ENCODE data around the gene MAP6. TPM values are rescaled to one million over a fixed set of nuclear protein-coding genes. Genes with fewer than 3 reads are reported as not detected.

Gene MAP6
- total RNA-seq, 1 experiment from 2014 or later: not detected

- ChIA-PET CTCF (interaction anchor here (0.6 kb wide), 1 partner anchor 87 kb away, joined by 3 read pairs; no protein-coding TSS in a partner anchor), POLR2A (ENCODE audit: unreplicated experiment) (interaction anchor here (0.6 kb wide), 1 partner anchor 145 kb away, joined by 5 read pairs; no protein-coding TSS in a partner anchor)
- no peak for DNase-seq
- Histone ChIP-seq H3K4me2 (no peak overlapping the region), H4K20me1 (ENCODE audit: insufficient read depth) (no peaks in the 10 kb centered on the region), H3K79me2 (ENCODE audit: low read depth) (no peaks in the 10 kb centered on the region), H3K4me1 (replicated peaks; ENCODE audit: insufficient read depth) (0 out of 2 replicates have a peak, but pooled peaks cover 5% of the 10 kb centered on the region), H3K9me2 (ENCODE audit: insufficient read depth) (no peaks in the 10 kb centered on the region), H3K4me3 (no peak overlapping the region), H2AFZ (no peak overlapping the region), H3K36me3 (ENCODE audit: low read depth) (no peaks in the 10 kb centered on the region), H3F3A (ENCODE audit: insufficient read depth, low read depth) (no peaks in the 10 kb centered on the region), H3K27me3 (ENCODE audit: insufficient read depth, low read depth) (0 out of 2 replicates have a peak, but pooled peaks cover under 1% of the 10 kb centered on the region), H3K9me3 (ENCODE audit: insufficient read depth, low read depth) (no peaks in the 10 kb centered on the region), H3K27ac (no peak overlapping the region)
- TF ChIP-seq CTCF (conservative IDR thresholded peaks at IDR 0.05) (no peak), EZH2 (IDR thresholded peaks at IDR 0.05; ENCODE audit: low read depth) (no peak)
- intact Hi-C loops (cut with micrococcal nuclease; ENCODE audit: unreplicated experiment): loop anchor here (5.0 kb wide), 1 partner anchor 47 kb away; no protein-coding TSS in a partner anchor
- BruUV-seq (replicated peaks): no TSS peak
Observed at GRCh38 chr11:75664389-75664788, 4.4 kb downstream of the MAP6 start.

GRCh38 chr11:75663808-75664207 lies 5.0 kb downstream of the MAP6 start:
- no peak overlapping the region for H3K4me2 ChIP-seq
- H3K27me3 ChIP-seq (ENCODE audit: insufficient read depth, low read depth): no peaks in the 10 kb centered on the region
- CTCF ChIA-PET: no interaction called here
- H3K4me3 ChIP-seq: no peak overlapping the region
- H3K27ac ChIP-seq: no peak overlapping the region
- H3K9me2 ChIP-seq (ENCODE audit: insufficient read depth): no peaks in the 10 kb centered on the region
- H4K20me1 ChIP-seq (ENCODE audit: insufficient read depth): no peaks in the 10 kb centered on the region
- no TSS peak for BruUV-seq (replicated peaks)
- H3K36me3 ChIP-seq (ENCODE audit: low read depth): no peaks in the 10 kb centered on the region
- no peak overlapping the region for H2AFZ ChIP-seq
- POLR2A ChIA-PET (ENCODE audit: unreplicated experiment): no interaction called here
- no peaks in the 10 kb centered on the region for H3K9me3 ChIP-seq (ENCODE audit: insufficient read depth, low read depth)
- intact Hi-C loops (cut with micrococcal nuclease; ENCODE audit: unreplicated experiment): loop anchor here (5.0 kb wide), 1 partner anchor 47 kb away; no protein-coding TSS in a partner anchor
- TF ChIP-seq CTCF (conservative IDR thresholded peaks at IDR 0.05) (no peak), EZH2 (IDR thresholded peaks at IDR 0.05; ENCODE audit: low read depth) (no peak)
- DNase-seq: no peak
- no peaks in the 10 kb centered on the region for H3F3A ChIP-seq (ENCODE audit: insufficient read depth, low read depth)
- no peaks in the 10 kb centered on the region for H3K79me2 ChIP-seq (ENCODE audit: low read depth)
- 0 out of 2 replicates have a peak, but pooled peaks cover 5% of the 10 kb centered on the region for H3K4me1 ChIP-seq (replicated peaks; ENCODE audit: insufficient read depth)

GRCh38 chr11:75659836-75660235 lies 9.0 kb downstream of the MAP6 start:
- Histone ChIP-seq H3K36me3 (ENCODE audit: low read depth) (no peaks in the 10 kb centered on the region), H3K9me3 (ENCODE audit: insufficient read depth, low read depth) (no peaks in the 10 kb centered on the region), H3K79me2 (ENCODE audit: low read depth) (no peaks in the 10 kb centered on the region), H4K20me1 (ENCODE audit: insufficient read depth) (no peaks in the 10 kb centered on the region), H2AFZ (no peak overlapping the region), H3K4me2 (no peak overlapping the region), H3K27me3 (ENCODE audit: insufficient read depth, low read depth) (no peaks in the 10 kb centered on the region), H3K9me2 (ENCODE audit: insufficient read depth) (no peaks in the 10 kb centered on the region), H3K27ac (no peak overlapping the region), H3K4me3 (no peak overlapping the region), H3F3A (ENCODE audit: insufficient read depth, low read depth) (no peaks in the 10 kb centered on the region), H3K4me1 (replicated peaks; ENCODE audit: insufficient read depth) (peaks cover 7% of the 10 kb centered on the region)
- intact Hi-C loops (cut with micrococcal nuclease; ENCODE audit: unreplicated experiment): loop anchor here (5.0 kb wide), 1 partner anchor 43 kb away; no protein-coding TSS in a partner anchor
- BruUV-seq (replicated peaks): no TSS peak
- ChIA-PET POLR2A (ENCODE audit: unreplicated experiment) (no interaction called here), CTCF (no interaction called here)
- DNase-seq: no peak
- TF ChIP-seq CTCF (conservative IDR thresholded peaks at IDR 0.05) (no peak), EZH2 (IDR thresholded peaks at IDR 0.05; ENCODE audit: low read depth) (no peak)

All from PC-9 (cell line).